AG08396 (cell line): ENCODE measurements around the gene GLB1L3.
A peak's percentile ranks its signal among the peaks of the same experiment; 100 is the strongest.
"Not testable (repeated sequence)": the region's sequence is repeated elsewhere in the genome, so short reads cannot be mapped to it uniquely, and the experiment has no call there.

Experiments used
- DNase-seq: peaks from one replicate; pipeline ENCODE4 v3.0.0; 2012; ENCODE audit warnings: low spot score, mixed read lengths

Gene GLB1L3

GRCh38 chr11:134317103-134317502 is 40.9 kb downstream of the GLB1L3 start:
- no peak for DNase-seq

GRCh38 chr11:134321373-134321772 is 45.2 kb downstream of the GLB1L3 start:
- not testable (repeated sequence) for DNase-seq

GRCh38 chr11:134322553-134322952 is 46.4 kb downstream of the GLB1L3 start:
- no peak for DNase-seq

DNA sequence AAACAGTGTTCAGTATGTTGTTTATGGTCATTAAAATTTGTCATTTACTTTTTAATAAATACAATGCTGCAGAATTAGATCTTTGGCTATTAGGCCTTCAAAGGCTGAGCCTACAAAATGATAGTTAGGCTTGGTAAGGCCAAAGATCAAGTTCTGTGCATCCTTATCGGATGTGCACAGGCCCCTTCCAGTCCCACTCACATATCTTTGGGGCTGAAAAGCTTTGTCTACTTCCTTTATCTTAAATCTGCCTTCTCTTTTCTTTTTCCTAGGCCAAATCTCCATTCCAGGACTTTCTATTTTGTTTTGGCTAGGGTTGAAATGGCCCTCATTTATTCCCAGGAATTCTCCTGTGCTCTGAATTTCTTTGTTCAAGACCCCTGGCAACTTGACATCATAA is 52.3 kb downstream of the GLB1L3 start:
- DNase-seq = no peak

GRCh38 chr11:134330611-134331353 is 54.6 kb downstream of the GLB1L3 start:
- no peak for DNase-seq

GRCh38 chr11:134331354-134332188 is 55.4 kb downstream of the GLB1L3 start, which contains the start of gene GLB1L2:
Gene GLB1L2 (plus strand): TSS chr11:134331988. CDS start chr11:134332062, 74 bp downstream.
- DNase-seq = peak; percentile 84

GRCh38 chr11:134332189-134332631 is 56.0 kb downstream of the GLB1L3 start:
- DNase-seq = no peak

DNA sequence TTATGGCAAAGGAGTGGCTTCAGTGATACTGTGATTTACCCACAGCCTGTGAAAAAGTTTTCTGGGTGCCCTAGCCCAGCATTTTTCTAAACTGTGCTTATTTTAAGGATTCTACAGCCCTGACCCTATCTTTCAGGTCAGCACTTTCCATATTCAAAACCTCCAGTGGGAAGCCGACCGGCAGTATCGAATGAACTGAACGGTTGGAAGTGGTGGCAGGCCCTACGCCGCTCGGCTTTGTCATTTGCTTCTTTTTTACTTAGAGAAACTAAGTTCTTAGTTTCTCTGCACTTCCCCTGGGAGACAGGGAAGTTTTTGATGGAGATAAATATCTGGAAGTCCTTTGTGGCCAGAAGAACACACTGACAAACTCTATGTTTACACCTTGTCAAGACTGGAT is 56.6 kb downstream of the GLB1L3 start:
- no peak for DNase-seq

GRCh38 chr11:134333312-134333711 is 57.1 kb downstream of the GLB1L3 start:
- DNase-seq = no peak

- no peak for DNase-seq
Measured at GRCh38 chr11:134333946-134334345, 57.8 kb downstream of the GLB1L3 start.

DNA sequence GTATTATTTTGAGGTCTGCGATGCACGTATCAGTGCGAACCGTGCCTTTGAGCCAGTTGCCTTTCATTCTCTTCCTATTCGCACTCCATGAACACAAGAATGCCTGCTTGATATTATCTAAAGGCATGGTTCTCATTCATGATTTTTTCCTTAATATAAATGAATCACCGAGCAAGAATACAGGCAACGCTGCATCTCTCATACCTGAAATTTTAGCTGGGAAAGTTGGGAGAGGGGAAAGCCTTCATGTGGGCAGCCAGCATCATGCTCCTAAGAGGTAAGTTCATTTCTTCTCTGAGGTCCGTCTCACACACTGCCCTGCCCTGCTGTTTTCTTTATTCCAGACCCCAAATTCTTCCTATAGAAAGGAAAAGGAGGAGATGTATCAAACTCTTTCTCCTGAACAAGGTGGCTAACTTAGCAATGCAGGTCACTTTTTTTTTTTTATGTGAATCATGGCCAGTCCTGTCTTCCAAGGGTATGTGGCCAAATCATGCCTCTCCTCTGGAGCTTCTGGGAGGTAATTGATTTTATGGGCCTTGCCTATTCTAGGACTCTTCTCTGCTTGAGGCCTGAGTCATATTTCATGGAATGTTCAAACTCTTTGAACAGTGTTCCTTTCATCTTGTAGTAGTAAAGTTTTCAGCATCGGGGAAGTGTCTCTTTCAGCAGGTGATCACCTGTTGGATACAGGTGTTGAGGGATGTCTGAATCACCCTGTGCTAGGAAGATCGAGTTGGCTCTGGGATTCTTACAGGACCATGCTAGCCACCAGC is 58.8 kb downstream of the GLB1L3 start:
- no peak for DNase-seq

GRCh38 chr11:134337051-134337450 is 60.9 kb downstream of the GLB1L3 start:
- DNase-seq = no peak

DNA sequence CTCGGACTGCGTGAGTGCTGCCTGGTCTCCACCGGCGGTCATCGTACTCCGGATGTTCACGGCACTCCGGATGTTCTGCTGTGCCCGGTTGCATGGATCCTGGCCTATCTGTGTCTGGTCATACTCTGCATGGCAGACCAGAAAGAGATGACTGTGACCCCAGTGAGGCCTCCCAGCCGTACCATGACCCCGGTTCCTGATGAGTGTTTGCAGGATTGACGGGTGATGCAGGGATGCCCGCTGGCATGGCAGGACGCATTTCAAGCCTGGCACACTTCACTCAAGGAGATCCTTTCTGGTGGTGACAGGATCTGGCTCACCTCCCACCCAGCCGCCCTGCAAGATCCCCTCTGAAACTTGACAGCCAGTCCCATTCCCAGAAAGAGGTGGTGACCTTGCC is 61.9 kb downstream of the GLB1L3 start:
- no peak for DNase-seq

DNA sequence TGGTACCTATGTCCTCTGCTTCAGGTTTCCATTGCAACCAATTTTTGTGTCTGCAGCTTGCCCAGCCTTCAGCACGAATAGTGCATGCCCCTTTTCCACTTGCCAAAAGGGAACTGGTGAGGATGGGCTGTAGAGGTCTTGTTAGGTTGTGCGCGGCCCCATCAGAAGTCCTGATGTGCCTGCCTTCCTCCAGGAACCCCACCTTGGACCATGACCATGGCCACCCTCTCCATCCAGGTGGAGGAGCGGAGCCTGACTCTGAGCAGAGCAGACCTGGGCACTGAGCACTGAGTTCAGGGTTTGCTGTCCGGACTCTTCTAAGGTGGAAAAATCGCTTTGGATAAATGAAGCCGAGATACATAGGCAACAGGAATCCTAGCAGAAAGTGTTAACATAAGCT is 62.5 kb downstream of the GLB1L3 start:
- no peak for DNase-seq

- no peak for DNase-seq
Measured at GRCh38 chr11:134339756-134340155, 63.6 kb downstream of the GLB1L3 start.

- no peak for DNase-seq
Measured at GRCh38 chr11:134340354-134340964, 64.3 kb downstream of the GLB1L3 start.

DNA sequence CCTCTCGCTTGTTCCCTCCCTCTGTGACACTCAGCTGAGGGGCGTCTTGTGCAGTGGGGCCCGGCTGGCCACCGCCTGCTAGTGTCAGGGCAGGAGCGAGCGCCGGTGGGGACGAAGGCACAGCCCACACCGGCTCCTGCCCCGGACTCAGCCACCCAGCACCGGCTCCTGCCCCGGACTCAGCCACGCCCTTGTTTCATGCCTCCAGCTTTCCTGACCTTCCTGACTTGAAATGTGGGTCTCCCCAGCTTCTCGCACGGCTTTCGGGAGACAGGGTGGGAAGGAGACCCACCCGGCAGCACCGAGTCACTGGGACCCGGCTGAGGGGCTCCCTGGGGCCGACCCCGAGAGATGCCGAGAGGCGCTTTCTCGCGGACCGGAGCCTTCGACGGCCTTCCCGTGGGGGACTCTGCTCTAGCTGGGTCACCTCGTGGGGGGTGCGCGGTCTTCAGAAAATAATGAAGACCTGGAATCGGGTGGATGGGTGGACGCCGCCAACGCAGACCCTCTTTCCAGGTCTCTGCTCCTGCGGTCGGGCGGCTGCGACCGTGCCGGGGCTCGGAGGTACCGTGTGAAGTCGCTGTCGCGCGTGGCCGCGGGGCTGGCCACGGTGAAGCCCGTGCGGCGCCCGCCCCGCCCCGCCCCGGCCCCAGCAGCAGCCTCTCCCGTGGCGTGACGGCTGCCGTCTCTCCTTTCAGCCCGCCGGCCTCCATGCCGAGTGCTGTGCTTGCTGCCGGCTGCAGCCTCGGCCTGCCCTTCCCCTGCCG is 65.8 kb downstream of the GLB1L3 start:
- DNase-seq = no peak

GRCh38 chr11:134342572-134343340 is 66.6 kb downstream of the GLB1L3 start:
- DNase-seq = no peak

DNA sequence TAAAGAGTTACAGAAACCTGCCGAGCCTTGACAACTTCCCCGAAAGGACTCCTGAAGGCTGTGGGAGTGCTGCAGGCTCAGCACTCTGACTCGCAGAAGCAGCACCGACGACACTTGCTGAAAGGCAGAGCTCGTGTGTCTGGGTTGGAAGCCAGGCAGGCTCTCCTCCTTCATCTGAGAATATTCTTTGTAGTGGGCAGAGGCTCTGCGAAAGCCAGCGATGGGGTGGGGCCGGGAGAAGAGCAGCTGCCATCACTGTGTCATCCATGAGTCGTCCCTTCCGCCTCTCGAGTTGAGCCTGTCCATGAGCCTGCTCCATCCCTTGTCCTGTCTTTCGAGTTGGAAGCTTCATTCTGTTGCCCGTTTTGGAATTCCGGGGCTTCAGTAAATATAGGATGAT is 67.5 kb downstream of the GLB1L3 start:
- no peak for DNase-seq

DNA sequence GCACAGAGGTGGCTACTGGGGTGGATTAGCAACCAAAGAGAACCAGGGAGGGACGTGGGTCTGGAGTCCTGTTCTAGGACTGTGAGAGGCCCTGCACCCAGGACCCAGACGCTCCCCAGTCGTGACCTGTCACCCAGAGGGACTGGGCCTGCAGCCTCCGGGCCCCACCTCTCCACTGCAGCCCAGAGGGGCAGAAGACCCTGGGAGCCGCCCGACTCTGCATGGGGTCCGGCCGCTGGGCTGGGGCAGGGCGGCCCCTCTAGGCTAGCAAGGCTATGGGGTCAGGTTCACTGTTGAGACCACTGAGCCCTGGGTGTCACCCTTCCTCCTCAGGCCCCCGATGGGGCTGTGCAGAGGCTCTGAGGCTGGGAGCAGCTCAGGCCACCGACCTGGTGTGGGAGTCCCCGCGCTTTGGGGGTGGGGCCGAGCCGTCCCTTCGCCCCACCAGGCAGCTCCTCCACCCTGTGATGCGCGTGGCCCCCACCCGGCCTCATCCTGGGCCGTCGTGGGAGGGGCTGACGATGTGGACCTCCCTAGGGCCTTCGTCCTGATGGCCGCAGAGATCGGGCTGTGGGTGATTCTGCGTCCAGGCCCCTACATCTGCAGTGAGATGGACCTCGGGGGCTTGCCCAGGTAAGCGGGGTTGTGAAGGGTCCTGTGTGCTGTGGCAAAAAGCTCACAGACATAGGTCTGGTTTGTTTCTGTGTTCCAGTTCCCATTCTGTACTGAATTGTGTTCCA is 68.5 kb downstream of the GLB1L3 start:
- not testable (repeated sequence) for DNase-seq
